HG02678 (cell line): ENCODE measurements around the gene GPR137C.

Experiments used
- ATAC-seq: cut with Tn5 transposase; IDR thresholded peaks from one replicate; pipeline ENCODE4 v1.9.1; 2021; ENCODE audit warnings: mild to moderate bottlenecking, moderate library complexity; ENCODE audit not compliant: unreplicated experiment

GPR137C gene, protein sequence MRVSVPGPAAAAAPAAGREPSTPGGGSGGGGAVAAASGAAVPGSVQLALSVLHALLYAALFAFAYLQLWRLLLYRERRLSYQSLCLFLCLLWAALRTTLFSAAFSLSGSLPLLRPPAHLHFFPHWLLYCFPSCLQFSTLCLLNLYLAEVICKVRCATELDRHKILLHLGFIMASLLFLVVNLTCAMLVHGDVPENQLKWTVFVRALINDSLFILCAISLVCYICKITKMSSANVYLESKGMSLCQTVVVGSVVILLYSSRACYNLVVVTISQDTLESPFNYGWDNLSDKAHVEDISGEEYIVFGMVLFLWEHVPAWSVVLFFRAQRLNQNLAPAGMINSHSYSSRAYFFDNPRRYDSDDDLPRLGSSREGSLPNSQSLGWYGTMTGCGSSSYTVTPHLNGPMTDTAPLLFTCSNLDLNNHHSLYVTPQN

DNA sequence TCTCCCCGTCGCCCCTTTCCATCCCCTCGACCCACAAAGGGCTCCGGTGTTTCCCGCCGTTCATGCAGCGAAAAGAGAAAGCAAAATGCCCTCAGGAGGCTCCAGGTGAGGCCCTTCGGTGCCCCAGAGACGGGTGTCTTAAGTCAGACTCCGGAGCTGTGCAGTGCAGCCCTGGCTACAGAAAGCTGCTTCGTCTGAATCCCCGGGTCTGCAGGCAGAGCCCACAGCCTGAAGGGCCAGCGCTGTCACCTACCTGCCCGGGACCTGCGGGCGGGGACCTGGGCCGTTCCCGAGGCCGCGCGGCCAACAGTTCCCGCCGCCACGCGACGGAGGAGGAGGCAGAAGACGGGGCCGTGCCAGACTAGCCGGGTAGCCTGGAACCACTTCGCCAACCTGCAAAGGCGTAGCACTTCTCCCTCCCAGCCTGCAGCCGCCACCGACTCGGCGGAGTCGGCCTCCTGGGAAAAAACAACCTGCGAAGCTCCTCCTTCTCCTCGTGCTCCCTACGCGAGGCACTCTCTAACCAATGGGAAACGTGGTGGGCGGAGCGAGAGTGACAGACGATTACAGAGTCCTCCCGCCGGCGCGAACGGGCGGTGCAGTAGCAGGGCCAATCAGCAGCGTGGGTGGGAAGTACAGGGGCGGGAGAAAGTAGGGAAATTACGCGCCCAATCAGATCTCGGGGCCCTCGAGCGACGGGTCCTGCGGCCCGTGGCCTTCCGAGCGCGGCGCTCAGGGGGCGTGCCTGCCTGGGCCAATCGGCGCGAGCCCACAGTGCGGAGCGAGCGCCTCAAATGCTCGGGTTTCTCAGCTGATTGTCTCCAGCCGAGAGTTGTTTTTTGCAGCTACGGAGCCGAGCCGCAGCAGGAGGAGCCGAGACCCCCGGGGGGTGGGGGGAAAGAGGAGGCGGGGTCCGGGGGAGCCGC, at the start of gene GPR137C, which contains the start of gene TXNDC16:
Gene GPR137C, plus strand, starts transcription at position 774 of the 926 bp plus-strand sequence. CDS start 312 bp downstream, outside the sequence.
Gene TXNDC16, minus strand, starts transcription at position 443 of the 926 bp plus-strand sequence. CDS start 8,948 bp downstream, outside the sequence.
- peak; percentile 93 for ATAC-seq

DNA sequence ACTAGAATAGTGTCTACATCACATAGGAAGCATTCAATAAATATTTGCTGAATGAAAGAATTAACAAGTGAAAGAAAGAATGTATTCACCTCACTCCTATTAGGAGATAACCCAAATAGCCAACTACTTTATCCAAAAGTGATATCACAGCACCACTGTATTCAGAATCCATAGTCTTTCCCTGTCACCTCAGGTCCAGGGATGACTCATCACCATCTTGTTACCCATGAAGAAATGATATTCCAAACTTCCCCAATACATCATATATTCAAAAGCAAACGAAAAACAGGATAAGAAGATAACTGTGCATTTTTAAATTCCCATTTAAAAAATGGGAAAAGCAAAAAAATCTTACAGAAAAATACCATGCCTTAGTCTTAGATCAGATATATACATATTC, 39.4 kb upstream of the GPR137C start:
- ATAC-seq, result no peak

DNA sequence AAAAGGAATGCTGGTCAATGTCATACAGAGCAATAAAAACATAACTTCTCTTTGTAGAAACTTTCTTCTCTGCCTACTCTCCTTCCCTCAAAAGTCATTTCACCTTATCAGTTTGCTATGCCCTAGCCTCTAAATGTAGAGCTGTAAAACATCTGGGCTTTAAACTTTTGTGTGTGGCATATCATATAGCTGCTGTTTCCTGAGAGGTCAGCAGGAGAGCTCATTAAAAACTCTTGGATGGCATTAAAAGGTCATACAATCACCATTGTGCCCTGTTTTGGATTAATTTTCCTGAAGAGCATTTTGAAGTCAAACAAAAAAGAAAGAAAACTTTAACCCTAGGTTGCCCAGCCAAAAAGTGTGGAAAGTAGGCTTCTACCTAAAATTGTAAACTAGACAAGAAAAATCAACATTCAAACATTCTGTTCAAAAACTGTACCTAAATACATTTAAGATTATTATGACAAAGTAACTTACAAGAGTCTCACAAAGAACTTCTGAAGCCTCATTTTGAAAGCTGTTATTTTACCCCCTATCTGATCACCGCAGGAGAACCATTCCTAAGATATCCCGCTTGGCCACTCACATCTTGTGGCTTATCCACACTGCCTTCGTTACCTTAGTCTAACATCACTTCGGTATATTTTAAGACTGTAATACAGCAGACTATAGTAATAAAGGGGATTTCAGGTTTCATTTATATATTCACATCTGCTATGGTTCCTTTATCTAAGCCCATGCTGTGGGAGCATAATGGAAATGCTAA, 38.4 kb upstream of the GPR137C start:
- ATAC-seq, result no peak

DNA sequence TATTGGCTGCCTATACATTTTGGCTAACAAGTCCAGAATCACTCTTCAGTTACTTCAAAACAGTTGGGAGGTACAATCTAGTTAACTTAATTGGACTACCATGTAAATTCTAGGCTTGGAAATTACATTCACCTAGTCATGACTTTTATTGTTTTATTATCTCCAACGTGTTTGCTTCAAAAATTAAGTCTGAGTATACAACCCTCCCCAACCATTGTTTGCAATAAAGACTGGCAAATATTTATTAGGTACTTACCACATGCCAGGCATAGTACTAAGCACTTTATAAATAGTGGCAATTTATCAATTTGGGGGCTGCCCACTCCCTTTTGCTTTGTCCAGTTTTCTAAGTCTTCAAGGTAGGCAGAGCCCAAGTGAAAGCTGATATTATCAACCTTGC, 30.6 kb upstream of the GPR137C start:
- no peak for ATAC-seq

DNA sequence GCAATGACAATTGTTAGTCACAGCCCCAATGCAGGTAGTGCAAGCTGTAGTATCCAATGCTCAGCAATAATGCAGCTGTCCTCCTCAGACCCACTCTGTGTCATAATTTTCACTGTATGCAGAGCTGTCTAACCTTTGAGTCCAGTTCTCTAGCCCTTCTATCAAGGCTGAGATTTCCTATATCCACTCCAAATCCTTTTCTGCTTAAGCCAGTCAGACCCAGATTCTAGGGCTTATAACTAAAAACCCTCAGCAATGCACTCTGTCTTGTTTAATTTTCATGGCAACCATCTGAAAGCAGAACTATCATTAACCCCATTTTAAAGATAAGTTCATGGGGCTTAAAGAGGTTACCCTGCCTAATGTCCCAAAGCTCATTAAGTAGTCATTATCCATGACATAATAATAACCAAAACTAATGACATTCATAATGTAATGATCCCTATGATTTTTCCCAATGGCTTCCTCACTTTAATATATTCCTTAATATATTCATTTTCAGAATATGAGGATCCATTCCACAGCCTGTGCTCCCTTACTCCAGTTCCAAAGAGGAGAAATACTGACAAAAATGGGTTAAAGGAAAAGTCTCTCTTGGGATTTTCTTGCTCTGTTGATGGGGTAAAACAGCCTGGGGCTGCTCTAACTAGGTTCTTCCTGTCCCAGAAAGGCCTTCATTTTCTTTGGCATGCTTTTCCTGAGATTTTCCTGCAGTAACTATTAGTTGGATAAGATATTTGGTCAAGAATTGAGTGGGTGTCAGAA, 29.9 kb upstream of the GPR137C start:
- no peak for ATAC-seq

DNA sequence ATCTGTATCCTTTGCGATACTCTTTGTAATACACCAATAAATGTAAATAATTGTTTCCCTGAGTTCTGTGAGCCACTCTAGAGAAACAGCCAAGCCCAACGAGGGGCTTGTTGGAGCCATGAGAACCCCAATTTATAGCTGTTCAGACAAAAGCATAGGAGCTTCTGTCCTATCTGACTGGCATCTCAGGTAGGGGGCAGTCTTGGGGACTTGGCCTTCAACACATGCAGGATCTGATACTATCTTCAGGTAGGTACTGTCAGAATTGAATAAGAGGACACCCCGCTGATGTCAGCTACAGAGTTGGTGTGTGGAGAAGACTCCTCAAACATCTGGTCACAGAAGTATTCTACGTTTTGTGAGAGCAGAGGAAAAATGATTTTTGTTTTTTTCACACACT, 25.6 kb upstream of the GPR137C start:
- ATAC-seq, result no peak

DNA sequence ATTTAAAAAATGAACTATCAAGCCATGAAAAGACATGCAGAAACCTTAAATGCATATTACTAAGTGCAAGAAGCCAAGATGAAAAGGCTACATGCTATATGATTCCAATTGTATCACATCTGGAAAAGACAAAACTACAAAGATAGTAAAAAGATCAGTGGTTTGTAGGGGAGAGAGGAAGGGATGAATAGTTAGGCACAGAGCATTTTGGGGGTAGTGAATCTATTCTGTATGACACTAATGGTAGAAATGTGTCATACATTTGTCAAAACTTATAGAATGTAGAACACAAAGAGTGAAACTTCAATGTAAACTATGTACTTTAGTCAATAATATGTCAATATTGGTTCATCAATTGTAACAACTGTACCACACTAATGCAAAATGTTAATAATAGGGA, 21.2 kb upstream of the GPR137C start:
- no peak for ATAC-seq

DNA sequence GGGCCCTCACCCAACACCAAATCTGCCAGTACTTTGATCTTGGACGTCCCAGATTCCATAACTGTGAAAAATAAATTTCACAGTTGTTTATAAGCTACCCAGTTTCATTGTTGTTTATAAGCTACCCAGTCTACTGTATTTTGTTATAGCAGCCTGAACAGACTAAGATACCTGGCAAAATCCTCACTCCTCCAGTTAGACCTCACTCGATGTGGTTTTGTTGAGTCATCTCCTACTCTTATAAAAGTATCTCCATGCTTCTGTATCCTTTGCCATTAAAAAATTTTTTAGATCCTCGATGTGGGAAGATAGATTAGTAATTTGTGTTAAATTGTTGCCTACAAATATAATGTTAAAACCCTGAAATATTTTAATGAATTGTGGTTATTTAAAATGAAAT, 16.4 kb upstream of the GPR137C start:
- no peak for ATAC-seq

DNA sequence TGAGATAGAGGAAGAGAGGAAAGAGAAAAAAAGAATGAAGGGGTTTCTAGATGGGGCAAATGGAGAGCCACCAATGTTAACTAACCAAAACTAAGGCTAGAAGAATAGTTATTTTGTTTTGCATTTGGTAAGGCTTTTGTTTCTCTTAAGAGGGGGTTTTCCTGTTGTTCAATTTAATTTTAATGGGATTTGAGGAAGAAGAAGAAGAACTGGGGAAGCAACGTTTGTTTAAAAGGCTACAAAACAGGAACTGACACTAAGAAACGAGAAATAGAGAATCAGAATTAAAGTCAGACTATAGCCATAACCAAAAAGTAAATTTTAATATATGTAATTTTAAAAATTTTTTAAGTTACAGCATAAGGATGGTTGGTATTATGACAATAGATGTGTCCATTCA, 14.0 kb upstream of the GPR137C start:
- ATAC-seq, result no peak

DNA sequence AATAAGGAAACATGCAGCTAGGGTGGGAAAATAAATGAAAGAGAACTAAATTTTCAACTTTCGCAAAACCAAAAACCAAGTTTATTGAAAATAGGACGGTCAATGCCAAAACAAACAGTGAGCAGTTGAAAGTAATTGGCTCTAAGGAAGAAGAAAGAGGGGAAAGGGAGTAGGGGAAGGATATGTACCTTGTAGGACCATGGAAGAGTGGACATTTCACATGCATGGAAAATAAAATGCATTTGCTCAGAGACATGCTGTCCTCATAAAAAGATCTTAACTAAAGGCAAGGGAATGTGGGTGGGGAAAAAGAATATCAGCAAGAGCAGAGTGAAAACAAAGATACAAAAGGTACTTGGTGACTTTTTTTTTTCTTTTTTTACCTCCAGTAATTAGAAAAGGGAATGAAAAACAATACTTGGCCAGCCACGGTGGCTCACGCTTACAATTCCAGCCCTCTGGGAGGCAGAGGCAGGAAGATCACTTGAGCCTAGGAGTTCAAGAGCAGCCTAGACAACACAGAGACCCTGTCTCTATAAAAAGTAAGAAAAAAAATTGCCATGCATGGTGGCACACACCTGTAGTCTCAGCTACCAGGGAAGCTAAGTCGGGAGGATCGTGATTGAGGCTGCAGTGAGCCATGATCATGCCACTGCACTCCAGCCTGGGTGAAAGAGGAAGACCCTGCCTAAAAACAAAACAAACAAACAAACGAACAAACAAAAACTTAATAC, 6.9 kb upstream of the GPR137C start:
- ATAC-seq, result no peak

DNA sequence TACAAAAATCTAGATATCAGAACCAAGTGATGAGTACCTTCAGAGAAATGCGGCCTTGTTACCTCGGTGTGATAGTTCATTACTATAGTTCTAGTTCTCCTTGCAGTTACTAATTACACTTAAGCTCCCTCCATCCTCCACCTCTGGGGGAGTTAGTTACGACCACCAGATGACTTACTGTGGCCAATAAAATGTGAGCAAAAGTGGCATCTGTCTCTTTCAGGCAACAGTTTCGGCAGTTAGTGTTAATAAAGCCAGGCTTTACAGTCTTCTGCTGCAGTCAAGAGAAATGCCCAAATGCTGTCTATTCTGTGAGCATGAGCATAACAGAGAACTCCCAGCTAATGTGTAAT, 6.3 kb upstream of the GPR137C start:
- ATAC-seq, result no peak

DNA sequence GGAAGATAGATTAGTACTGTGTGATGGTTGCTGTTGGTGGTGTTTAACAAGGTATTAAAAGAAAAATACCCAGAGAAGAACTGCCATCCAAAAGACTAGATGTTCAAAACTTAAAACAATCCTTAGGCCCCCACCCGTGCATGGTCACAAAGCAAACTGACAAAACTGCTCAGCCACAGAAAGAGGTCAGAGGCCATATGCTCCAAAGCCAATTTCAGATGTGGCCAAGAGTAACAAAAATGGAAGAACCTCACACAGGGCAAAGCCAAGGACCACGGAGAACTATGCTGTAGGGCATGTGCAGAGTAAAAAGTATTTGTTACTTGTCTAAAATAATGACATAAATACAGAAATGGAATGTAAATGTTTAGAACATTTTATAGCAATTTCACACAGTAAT, 5.6 kb upstream of the GPR137C start:
- ATAC-seq, result no peak

DNA sequence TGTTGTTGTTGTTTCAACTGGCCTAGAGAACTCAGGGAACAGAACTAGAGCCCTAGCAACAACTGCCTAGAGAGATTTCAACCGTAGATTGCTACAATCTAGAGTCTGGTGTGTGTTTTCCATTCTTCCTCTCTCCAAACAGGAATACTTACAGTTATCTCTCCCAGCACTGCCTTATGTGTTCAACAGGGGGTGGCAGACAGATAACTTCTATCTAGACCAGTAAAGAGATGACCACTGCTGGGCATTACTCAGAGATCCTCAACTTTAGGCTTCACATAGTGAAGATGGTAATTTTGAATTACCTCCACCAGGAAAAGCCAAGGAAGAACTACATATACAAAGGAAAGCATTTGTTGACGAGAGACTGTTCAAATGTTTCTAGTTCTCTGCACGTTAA, 5.1 kb upstream of the GPR137C start:
- ATAC-seq, result no peak

DNA sequence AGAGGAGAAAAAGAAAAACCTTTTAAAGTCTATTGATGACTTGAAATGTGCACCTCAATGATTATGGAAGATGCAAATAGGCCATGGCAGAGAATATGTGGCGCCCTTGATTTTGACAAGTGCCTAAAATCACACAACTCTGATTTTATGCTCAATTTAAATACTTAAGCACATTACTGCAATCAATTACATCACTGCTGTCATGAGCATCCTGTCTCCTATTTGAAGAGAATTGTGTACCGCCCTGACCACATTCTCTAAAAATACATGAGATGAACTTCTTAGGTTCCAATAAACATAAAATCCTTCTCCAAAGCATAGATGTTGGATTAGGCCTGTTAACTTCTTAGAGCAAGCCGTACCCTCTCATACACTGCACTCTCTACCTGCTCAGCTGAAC, 2.0 kb upstream of the GPR137C start:
- no peak for ATAC-seq

DNA sequence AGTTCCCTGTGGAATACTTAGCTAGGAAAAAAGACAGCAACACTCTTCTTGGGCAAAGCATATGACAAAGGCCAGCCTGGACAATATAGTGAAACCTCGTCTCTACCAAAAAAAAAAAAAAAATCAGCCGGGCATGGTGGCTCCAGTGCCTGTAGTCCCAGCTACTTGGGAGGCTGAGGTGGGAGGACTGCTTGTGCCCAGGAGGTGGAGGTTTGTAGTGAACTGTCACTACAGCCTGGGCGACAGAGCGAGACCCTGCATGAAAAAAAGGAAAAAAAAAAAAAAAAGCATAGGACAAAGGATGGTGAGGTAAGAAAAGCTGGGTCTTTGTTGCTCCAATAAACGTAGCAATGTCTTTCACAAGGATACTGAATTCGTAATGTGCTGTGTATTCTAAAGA, 1.4 kb upstream of the GPR137C start:
- no peak for ATAC-seq

DNA sequence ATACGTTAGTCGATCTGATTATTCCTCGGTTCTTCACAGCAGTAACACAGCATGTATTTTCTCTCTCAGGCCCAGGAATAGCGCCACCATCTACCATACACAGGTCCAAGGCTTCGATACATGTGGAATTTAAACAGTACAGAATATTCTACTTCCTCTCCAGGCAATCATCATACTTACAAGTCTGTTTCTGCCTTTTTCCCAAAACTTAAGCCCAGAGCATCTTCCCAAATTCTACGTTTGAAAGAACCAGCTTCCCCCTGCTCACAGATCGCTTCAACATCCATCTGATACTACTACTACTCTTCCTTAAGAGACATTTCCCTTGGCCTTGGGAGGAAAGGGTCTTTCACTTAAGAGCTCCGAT, 957 bp upstream of the GPR137C start:
- ATAC-seq, result no peak

DNA sequence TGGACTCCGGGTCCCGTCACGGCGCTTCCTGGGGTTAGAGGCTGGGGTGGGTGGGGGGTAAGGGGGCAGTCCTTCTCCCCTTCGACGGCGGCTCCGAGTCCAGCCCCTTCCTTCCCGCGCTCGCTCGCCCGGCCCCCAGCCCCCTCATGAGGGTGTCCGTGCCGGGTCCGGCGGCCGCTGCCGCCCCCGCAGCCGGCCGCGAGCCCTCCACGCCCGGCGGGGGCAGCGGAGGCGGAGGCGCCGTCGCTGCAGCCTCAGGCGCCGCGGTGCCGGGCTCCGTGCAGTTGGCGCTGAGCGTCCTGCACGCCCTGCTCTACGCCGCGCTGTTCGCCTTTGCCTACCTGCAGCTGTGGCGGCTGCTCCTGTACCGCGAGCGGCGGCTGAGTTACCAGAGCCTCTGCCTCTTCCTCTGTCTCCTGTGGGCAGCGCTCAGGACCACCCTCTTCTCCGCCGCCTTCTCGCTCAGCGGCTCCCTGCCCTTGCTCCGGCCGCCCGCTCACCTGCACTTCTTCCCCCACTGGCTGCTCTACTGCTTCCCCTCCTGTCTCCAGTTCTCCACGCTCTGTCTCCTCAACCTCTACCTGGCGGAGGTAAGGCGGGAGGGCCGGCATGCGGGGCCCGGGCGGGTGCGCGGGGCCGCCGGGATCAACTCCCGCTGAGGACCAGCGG, 500 bp downstream of the GPR137C start:
- ATAC-seq, result peak; percentile 17

DNA sequence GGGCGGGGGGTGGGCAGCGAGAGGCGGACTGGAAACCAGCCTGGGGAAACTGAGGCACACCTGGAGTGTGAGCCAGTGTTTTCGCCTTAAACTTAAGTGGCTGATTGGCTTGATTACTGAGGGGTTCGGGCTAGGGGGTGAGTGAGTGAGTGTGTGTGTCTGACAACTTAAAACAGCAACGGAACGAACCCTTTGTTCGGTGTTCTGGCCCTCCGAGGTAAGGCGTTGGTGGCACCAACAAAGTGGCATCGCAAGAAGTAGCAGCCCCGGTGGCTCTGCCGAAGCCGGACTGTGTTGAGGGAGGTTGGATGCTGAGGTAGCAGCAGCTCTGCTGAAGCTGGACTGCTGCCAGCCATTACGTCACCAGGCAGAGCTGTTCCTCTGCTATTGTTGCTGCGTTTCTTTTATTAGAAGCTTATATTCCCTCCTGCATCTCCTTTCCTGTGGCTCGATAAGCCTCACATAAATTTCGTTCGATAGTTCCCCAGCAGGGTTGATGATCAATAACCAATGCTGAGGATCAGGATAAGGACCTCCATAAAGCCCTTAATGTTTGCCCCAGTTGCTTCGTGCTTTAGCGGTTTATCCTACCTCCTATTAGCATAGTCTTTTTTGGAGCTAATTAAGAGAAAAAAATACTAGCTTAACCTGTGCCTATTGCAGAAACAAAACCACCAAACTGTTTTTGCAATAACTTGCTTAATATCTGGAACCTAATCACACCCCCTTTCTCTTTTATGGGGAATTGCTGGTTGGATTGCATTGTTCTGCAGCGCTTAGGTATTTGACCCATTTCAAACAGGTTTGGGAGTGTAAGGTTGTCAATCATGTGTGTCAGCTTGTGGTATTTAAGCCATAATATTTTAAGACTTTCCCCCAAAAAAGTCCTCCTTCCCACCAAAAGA, 1.3 kb downstream of the GPR137C start:
- no peak for ATAC-seq
